GM12878 (cell line): Measurements from ENCODE around the gene SLC2A4RG. TPM values are rescaled to one million over a fixed set of nuclear protein-coding genes. Genes with fewer than 3 reads are reported as not detected.

Experiments
- ATAC-seq: fragments of 200-7000 bp; cut with Tn5 transposase; 3 replicates; pipeline ENCODE4 v1.9.1; 2020; ENCODE audit warnings: mild to moderate bottlenecking, moderate library complexity
- BruUV-seq: library from RNA; stranded (reverse); fragments of 400-500 nt; replicated peaks from 2 replicates; lab custom pipeline; 2021; lab: Mats Ljungman, UMichigan
- CTCF ChIA-PET: fragments of 300-600 bp; sonication (Branson Sonifier 250); formaldehyde crosslinking; extraction: SDS; loops from one replicate; lab custom pipeline; 2021; ENCODE audit warnings: inconsistent platforms; lab: Yijun Ruan, JAX
- POLR2A ChIA-PET: fragments of 350-600 bp; formaldehyde crosslinking; extraction: SDS; loops from one replicate; lab custom pipeline; 2021; ENCODE audit warnings: inconsistent platforms; lab: Charles Lee
- RAD21 ChIA-PET: fragments of 300-600 bp; sonication (Branson Sonifier 250); formaldehyde crosslinking; loops from one replicate; lab custom pipeline; 2023; ENCODE audit warnings: antibody characterized with exemption; ENCODE audit not compliant: unreplicated experiment; lab: Charles Lee
- SMC1A ChIA-PET: fragments of 300-600 bp; sonication (Branson Sonifier 250); formaldehyde crosslinking; loops from one replicate; lab custom pipeline; 2023; ENCODE audit not compliant: unreplicated experiment, uncharacterized antibody; lab: Charles Lee
- DNase-seq: peaks from one replicate; pipeline ENCODE4 v3.0.0-alpha.2; 2011; ENCODE audit warnings: low read depth, low spot score
- FAIRE-seq: peaks from 3 replicates; lab custom pipeline; 2011; peaks lifted over from hg19 to GRCh38; lab: Jason Lieb, UNC
- H2AFZ ChIP-seq: 2 replicates; pipeline ENCODE4 v1.6.0; 2011; ENCODE audit warnings: low read depth, low read length, control low read depth; ENCODE audit not compliant: control insufficient read depth
- H3K27ac ChIP-seq: 2 replicates; pipeline ENCODE4 v1.5.1; 2011; ENCODE audit warnings: control low read depth; ENCODE audit not compliant: control insufficient read depth, insufficient read depth
- H3K27me3 ChIP-seq, 2 experiments: replicated peaks in 1 of 2; 2 replicates each; pipeline versions ENCODE4 v1.6.0 to v1.6.1; 2011; ENCODE audit warnings: low read length in 1 of 2; ENCODE audit not compliant: control insufficient read depth in 2 of 2, insufficient read depth in 2 of 2
- H3K36me3 ChIP-seq, 2 experiments: 2 replicates each; pipeline ENCODE4 v1.5.1; 2011; ENCODE audit warnings: low read length in 1 of 2; ENCODE audit not compliant: control insufficient read depth in 2 of 2, insufficient read depth in 2 of 2
- H3K4me1 ChIP-seq: 2 replicates; pipeline ENCODE4 v1.6.1; 2011; ENCODE audit warnings: mild to moderate bottlenecking, low read length, moderate library complexity, mixed read lengths; ENCODE audit not compliant: control insufficient read depth, insufficient read depth
- H3K4me2 ChIP-seq: 2 replicates; pipeline ENCODE4 v1.6.0; 2011; ENCODE audit warnings: control low read depth; ENCODE audit not compliant: control insufficient read depth, insufficient read depth
- H3K4me3 ChIP-seq: fragments of 200-600 bp; sonication (generic); 2 replicates; pipeline ENCODE4 v1.5.1; 2016
- H3K79me2 ChIP-seq: 2 replicates; pipeline ENCODE4 v1.6.0; 2011; ENCODE audit warnings: low read length; ENCODE audit not compliant: control insufficient read depth, insufficient read depth
- H3K9ac ChIP-seq: 2 replicates; pipeline ENCODE4 v1.8.0; 2011; ENCODE audit warnings: low read length, control low read depth, mixed read lengths; ENCODE audit not compliant: control insufficient read depth, insufficient read depth
- H3K9me3 ChIP-seq: replicated peaks from 3 replicates; pipeline ENCODE4 v1.5.1; 2011; ENCODE audit warnings: mild to moderate bottlenecking, low read length; ENCODE audit not compliant: control insufficient read depth, insufficient read depth
- H4K20me1 ChIP-seq: 2 replicates; pipeline ENCODE4 v1.6.0; 2011; ENCODE audit not compliant: control insufficient read depth, insufficient read depth
- ATF3 ChIP-seq: IDR thresholded peaks from 2 replicates; pipeline ENCODE4 v1.6.1; 2011; ENCODE audit warnings: low read depth, mild to moderate bottlenecking, low read length, moderate library complexity, borderline replicate concordance; ENCODE audit errors: extremely low read depth
- EP300 ChIP-seq, 2 experiments: fragments of 150-350 bp in 1 of 2; IDR thresholded peaks; 2 replicates each; pipeline ENCODE4 v1.6.1; 2011 to 2012; ENCODE audit warnings: low read depth in 2 of 2, low read length in 2 of 2, borderline replicate concordance in 1 of 2, improper control_type of control experiment in 1 of 2, inconsistent platforms in 1 of 2; ENCODE audit not compliant: control insufficient read depth in 1 of 2
- IKZF1 ChIP-seq: fragments of 450-650 bp; conservative IDR thresholded peaks from 2 replicates; pipeline ENCODE4 v1.6.1; 2017; ENCODE audit warnings: antibody characterized with exemption, mild to moderate bottlenecking
- POLR2A ChIP-seq: IDR thresholded peaks from 2 replicates; pipeline ENCODE4 v1.6.1; 2011; ENCODE audit warnings: low read depth, mild to moderate bottlenecking, low read length
- RCOR1 ChIP-seq: conservative IDR thresholded peaks from 2 replicates; pipeline ENCODE4 v1.6.1; 2012; ENCODE audit warnings: low read depth, low read length, improper control_type of control experiment
- SREBF2 ChIP-seq: IDR thresholded peaks from 2 replicates; pipeline ENCODE4 v1.6.1; 2012; ENCODE audit warnings: mild to moderate bottlenecking, low read length
- TCF12 ChIP-seq: IDR thresholded peaks from 2 replicates; pipeline ENCODE4 v1.6.1; 2011; ENCODE audit warnings: low read depth, mild to moderate bottlenecking, low read length
- ZBED1 ChIP-seq: IDR thresholded peaks from 2 replicates; pipeline ENCODE4 v1.6.1; 2016; ENCODE audit warnings: borderline replicate concordance
- WGBS: methylation state at CpG from one replicate; pipeline ENCODE4 v1.1.6; 2016; ENCODE audit warnings: low lambda C conversion rate; ENCODE audit not compliant: insufficient replicate concordance, insufficient coverage; ENCODE audit errors: missing lambda C conversion rate; 5-methylcytosine and 5-hydroxymethylcytosine counted together
- in situ Hi-C: fragments of 300-500 bp; cut with MboI; formaldehyde crosslinking; loops from 9 replicates; pipeline ENCODE4 v1.14.3; 2018; ENCODE audit warnings: mixed read lengths
- intact Hi-C: fragments of 100-400 bp; cut with micrococcal nuclease; formaldehyde crosslinking; loops from one replicate; pipeline ENCODE4 v1.14.2; 2022; ENCODE audit not compliant: unreplicated experiment
- polyA plus RNA-seq, 11 experiments: library from polyadenylated mRNA; depleted of rRNA in 4 of 11; unstranded in 6 of 11; stranded (reverse) in 5 of 11; fragments of >200 nt; fragmentation: Nextera tagmentation in 4 of 11; fragmentation: Illumina TruSeq in 1 of 11; extraction: Ambion mirVana in 4 of 11; extraction: Trizol in 1 of 11; gene quantifications; 1 replicate in 1 of 11; 2 replicates in 10 of 11; pipeline versions ENCODE4 v1.2.1 to v1.2.3, GENCODE V29; 2011 to 2016; ENCODE audit warnings: inconsistent platforms in 2 of 11, missing spikeins in 2 of 11, low read depth in 1 of 11
- total RNA-seq, 4 experiments: library from RNA; depleted of rRNA in 3 of 4; stranded (reverse); fragments of >200 nt in 3 of 4; fragmentation: Illumina TruSeq in 1 of 4; extraction: Trizol in 1 of 4; gene quantifications; 2 replicates each; pipeline versions ENCODE4 v1.2.1 to v1.2.3, GENCODE V29; 2013 to 2021

The SLC2A4RG gene
- total and polyA plus RNA-seq, 10 of the 15 experiments (the other 5 are each of a cell fraction or from before 2014, with no cell fraction given), result 0.34 to 65.9 (median 13.3) TPM

GRCh38 chr20:63701051-63701328 lies 38.6 kb upstream of the SLC2A4RG start:
- POLR2A ChIA-PET, result interaction anchor here (0.6 kb wide), 1 partner anchor 191 kb away, joined by 4 read pairs; no protein-coding TSS in a partner anchor
- ATAC-seq (no peak), DNase-seq (no peak), FAIRE-seq (no peak)
- intact Hi-C loops (no loop called here), in situ Hi-C loops (no loop called here)
- H3K79me2 ChIP-seq, result peaks cover under 1% of the 10 kb centered on the region
- H3K4me2 ChIP-seq, result no peak overlapping the region
- no peaks in the 10 kb centered on the region for H4K20me1 ChIP-seq
- H3K27me3 ChIP-seq, result no peaks in the 10 kb centered on the region
- no peaks in the 10 kb centered on the region for H3K9me3 ChIP-seq
- H3K4me3 ChIP-seq, result no peak overlapping the region
- H3K27ac ChIP-seq, result no peak overlapping the region
- no peak overlapping the region for H3K9ac ChIP-seq
- CTCF ChIA-PET, result no interaction called here
- RAD21 ChIA-PET, result no interaction called here
- H3K4me1 ChIP-seq, result peaks cover 18% of the 10 kb centered on the region
- no TSS peak for BruUV-seq
- H3K36me3 ChIP-seq, result peaks cover 5 to 7% of the 10 kb centered on the region in 2 experiments; a peak in 3 of 4 replicates
- SMC1A ChIA-PET, result no interaction called here
- TF ChIP-seq TCF12 (no peak), POLR2A (0 out of 2 replicates have a peak, but pooled peaks have one; percentile 1), ATF3 (no peak), ZBED1 (no peak), SREBF2 (no peak), IKZF1 (no peak), RCOR1 (no peak), EP300 (IDR thresholded peaks at IDR 0.05; ENCODE audit: borderline replicate concordance in 1 of 2, control insufficient read depth in 1 of 2, low read depth in 2 of 2, low read length in 2 of 2) (no peak)
- H2AFZ ChIP-seq, result no peak overlapping the region
- 40% methylated on average over 5 of the region's 5 CpGs for WGBS
